Stomach (tissue), 9 donors: ENCODE results near the gene APEX2. TPM values are rescaled to one million over a fixed set of nuclear protein-coding genes. Genes with fewer than 3 reads are reported as not detected.
A peak's percentile ranks its signal among the peaks of the same experiment; 100 is the strongest.

Experiments
- DNase-seq, 2 donors: peaks; one replicate each; pipeline versions ENCODE4 v3.0.0 to v3.0.0-alpha.2; 2013 to 2019
- H3K27ac ChIP-seq, 5 donors: fragments of 200-600 bp in 4 of 5; sonication (generic) in 4 of 5; one replicate each; pipeline ENCODE4 v1.5.1; 2013 to 2019; ENCODE audit warnings: mild to moderate bottlenecking in 1 of 5, moderate library complexity in 1 of 5
- H3K27me3 ChIP-seq, 3 donors: fragments of 200-600 bp; sonication (generic); one replicate each; pipeline ENCODE4 v1.5.1; 2017 to 2019; ENCODE audit warnings: mixed run types in 1 of 3
- H3K36me3 ChIP-seq, 4 donors: fragments of 200-600 bp; sonication (generic); 1 replicate in 3 of 4; 2 replicates in 1 of 4; pipeline ENCODE4 v1.5.1; 2016 to 2019
- H3K4me1 ChIP-seq, 4 donors: fragments of 200-600 bp; sonication (generic); one replicate each; pipeline ENCODE4 v1.5.1; 2016 to 2019
- H3K4me3 ChIP-seq, 4 donors: fragments of 200-600 bp; sonication (generic) in 3 of 4; one replicate each; pipeline ENCODE4 v1.5.1; 2016 to 2019; ENCODE audit warnings: mild to moderate bottlenecking in 1 of 4
- H3K9me3 ChIP-seq, 4 donors: fragments of 200-600 bp; sonication (generic); one replicate each; pipeline ENCODE4 v1.5.1; 2016 to 2019
- CTCF ChIP-seq, 7 experiments: fragments of 450-650 bp in 4 of 7; fragments of 200-600 bp in 3 of 7; sonication (generic) in 3 of 7; IDR thresholded peaks; one replicate each; pipeline ENCODE4 v1.5.1; 2016 to 2019; ENCODE audit warnings: antibody characterized with exemption in 7 of 7, control low read depth in 2 of 7, mild to moderate bottlenecking in 1 of 7
- EP300 ChIP-seq: sonication (generic); formaldehyde crosslinking; IDR thresholded peaks from one replicate; pipeline ENCODE4 v1.6.1; 2017; ENCODE audit warnings: antibody characterized with exemption
- POLR2A ChIP-seq, 4 donors: fragments of 450-650 bp; IDR thresholded peaks; one replicate each; pipeline ENCODE4 v1.6.1; 2016; ENCODE audit warnings: antibody characterized with exemption in 4 of 4, control low read depth in 2 of 4, mild to moderate bottlenecking in 1 of 4, moderate library complexity in 1 of 4
- POLR2AphosphoS5 ChIP-seq, 3 donors: sonication (generic); formaldehyde crosslinking; IDR thresholded peaks; one replicate each; pipeline ENCODE4 v1.6.1; 2016; ENCODE audit warnings: antibody characterized with exemption in 3 of 3
- WGBS, 5 donors: extraction: QIAGEN DNeasy Blood & Tissue Kit in 3 of 5; methylation state at CpG; one replicate each; pipeline versions ENCODE4 v1.1.5 to v1.1.7; 2013 to 2018; 5-methylcytosine and 5-hydroxymethylcytosine counted together
- intact Hi-C: fragments of 100-400 bp; cut with DNase I; formaldehyde crosslinking; loops from one replicate; pipeline ENCODE4 v1.15.1; 2023; ENCODE audit warnings: low total_unique reads
- polyA plus RNA-seq, 3 donors: library from polyadenylated mRNA; stranded (reverse); fragments of 200-250 nt; gene quantifications; one replicate each; pipeline ENCODE4 v1.2.3, GENCODE V29; 2013
- total RNA-seq, 5 donors: library from RNA; depleted of rRNA; stranded (reverse); fragments of >200 nt; gene quantifications; one replicate each; pipeline versions ENCODE4 v1.1.0 to v1.2.3, GENCODE V29; 2014 to 2016
- donor health status: healthy with polysubstance abuse.
- donor health status: Bipolar disorder and iron deficiency.
- donor health status: healthy.

APEX2 gene
- total and polyA plus RNA-seq, 8 donors = 0.29 to 11.2 (median 8.3) TPM

GRCh38 chrX:55006827-55007621 lies 6.9 kb downstream of the APEX2 start:
- no peak overlapping the region for H3K4me3 ChIP-seq
- H3K4me1 ChIP-seq = peaks cover 0 to 21% (median 13%) of the 10 kb centered on the region in 4 donors
- H3K27ac ChIP-seq = peak overlapping the region; percentile 5 to 71 (median 63)
- DNase-seq = no peak
- peaks cover 0 to 52% (median 46%) of the 10 kb centered on the region in 4 donors for H3K36me3 ChIP-seq
- no peaks in the 10 kb centered on the region for H3K27me3 ChIP-seq
- intact Hi-C loops = no loop called here
- H3K9me3 ChIP-seq = no peaks in the 10 kb centered on the region
- WGBS, 5 donors = 81 to 93% (median 83%) methylated on average over 12 to 18 of the region's 18 CpGs
- TF ChIP-seq CTCF (IDR thresholded peaks at IDR 0.05) (no peak), POLR2AphosphoS5 (IDR thresholded peaks at IDR 0.05) (no peak), EP300 (no peak), POLR2A (IDR thresholded peaks at IDR 0.05) (no peak)

DNA sequence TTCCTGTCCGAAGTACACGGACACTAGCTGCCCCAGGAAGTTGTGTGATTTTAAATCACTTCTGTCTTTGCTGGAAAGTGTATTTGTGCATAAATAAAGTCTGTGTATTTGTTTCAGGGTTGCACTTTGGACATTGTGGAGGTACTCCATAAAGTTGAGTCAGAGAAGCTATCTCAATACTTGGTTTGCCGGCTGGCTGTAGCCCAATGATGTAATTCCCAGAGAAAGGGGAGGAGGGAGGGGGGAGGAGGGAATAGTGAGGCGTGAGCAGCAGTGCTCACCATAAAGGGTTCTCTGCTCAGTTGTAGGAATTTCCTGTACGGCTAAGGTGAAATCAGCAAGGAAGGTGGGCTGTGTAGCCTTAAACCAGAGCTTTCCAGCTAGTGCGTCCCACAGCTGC lies 7.5 kb downstream of the APEX2 start:
- intact Hi-C loops = no loop called here
- TF ChIP-seq POLR2AphosphoS5 (IDR thresholded peaks at IDR 0.05) = peak in 1 of 3 donors; percentile 27
- TF ChIP-seq CTCF (IDR thresholded peaks at IDR 0.05) = no peak
- peaks cover 0 to 46% (median 41%) of the 10 kb centered on the region in 4 donors for H3K36me3 ChIP-seq
- H3K4me1 ChIP-seq = peaks cover 0 to 21% (median 13%) of the 10 kb centered on the region in 4 donors
- H3K27me3 ChIP-seq = no peaks in the 10 kb centered on the region
- no peaks in the 10 kb centered on the region for H3K9me3 ChIP-seq
- peak; percentile 51 to 67 for DNase-seq
- WGBS, 5 donors = 13 to 54% (median 47%) methylated on average over 5 to 6 of the region's 6 CpGs
- peak overlapping the region in 4 of 5 donors; percentile 5 to 71 (median 66) for H3K27ac ChIP-seq
- H3K4me3 ChIP-seq = no peak overlapping the region

DNA sequence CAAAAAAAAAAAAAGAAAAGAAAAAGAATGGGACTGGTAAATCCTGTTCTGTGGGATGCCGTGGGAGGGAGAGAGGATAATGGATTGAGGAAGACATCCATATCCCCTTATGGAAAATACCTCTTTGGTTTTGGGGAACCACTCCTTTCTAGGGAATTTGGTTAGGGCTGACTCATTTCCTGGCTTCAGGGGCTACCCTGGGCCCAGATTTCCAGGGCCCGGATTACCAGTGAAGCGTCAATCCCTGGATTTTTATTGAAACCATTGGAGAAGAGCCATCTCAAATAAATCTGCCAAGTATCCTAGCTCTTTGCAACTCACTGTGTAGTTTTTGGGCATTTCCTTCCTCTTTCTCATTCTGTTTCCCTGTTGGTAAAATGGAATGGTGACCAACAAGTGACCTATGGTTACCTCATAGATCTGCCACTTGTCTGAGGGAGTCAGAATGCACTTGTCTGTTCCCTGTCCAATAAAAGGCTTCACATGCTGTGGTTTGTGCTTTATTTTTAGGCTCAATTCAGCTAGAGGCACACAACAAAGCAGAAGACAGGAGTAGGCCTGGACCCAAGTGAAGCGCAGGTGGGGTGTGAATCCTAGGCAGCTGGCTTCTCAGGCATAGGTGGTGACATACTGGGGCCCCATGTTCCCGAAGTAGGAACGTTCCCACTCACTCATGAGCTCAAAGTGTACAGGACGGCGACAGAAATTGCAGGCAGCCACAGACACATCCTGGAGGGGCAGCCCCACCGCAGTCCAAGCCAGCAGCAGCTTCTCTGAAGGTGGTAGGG lies 8.6 kb downstream of the APEX2 start:
- H3K4me3 ChIP-seq = no peak overlapping the region
- H3K36me3 ChIP-seq = peaks cover 0 to 35% (median 30%) of the 10 kb centered on the region in 4 donors
- no peaks in the 10 kb centered on the region for H3K9me3 ChIP-seq
- peak overlapping the region in 1 of 5 donors; percentile 50 for H3K27ac ChIP-seq
- TF ChIP-seq POLR2AphosphoS5 (IDR thresholded peaks at IDR 0.05) = no peak
- TF ChIP-seq POLR2A (IDR thresholded peaks at IDR 0.05) = no peak
- H3K4me1 ChIP-seq = peaks cover 0 to 21% (median 13%) of the 10 kb centered on the region in 4 donors
- no peak for DNase-seq
- intact Hi-C loops = no loop called here
- 35 to 72% (median 61%) methylated on average over 5 to 9 of the region's 9 CpGs for WGBS, 5 donors
- no peaks in the 10 kb centered on the region for H3K27me3 ChIP-seq

GRCh38 chrX:55011294-55011693 lies 11.1 kb downstream of the APEX2 start:
- H3K36me3 ChIP-seq = peaks cover 0 to 10% (median 7%) of the 10 kb centered on the region in 4 donors
- no peak overlapping the region for H3K27ac ChIP-seq
- intact Hi-C loops = no loop called here
- DNase-seq = no peak
- WGBS, 5 donors = 24 to 45% (median 42%) methylated on average over 2 of the region's 2 CpGs
- H3K4me1 ChIP-seq = peaks cover 0 to 21% (median 12%) of the 10 kb centered on the region in 4 donors
- peaks cover 0 to 4% (median 0%) of the 10 kb centered on the region in 3 donors for H3K27me3 ChIP-seq
- no peaks in the 10 kb centered on the region for H3K9me3 ChIP-seq
- TF ChIP-seq POLR2A (IDR thresholded peaks at IDR 0.05) (no peak), POLR2AphosphoS5 (IDR thresholded peaks at IDR 0.05) (no peak), EP300 (no peak), CTCF (IDR thresholded peaks at IDR 0.05) (no peak)
- H3K4me3 ChIP-seq = no peak overlapping the region
